Fibroblast of lung (primary cell): ENCODE data around the gene MPRIP. TPM values are rescaled to one million over a fixed set of nuclear protein-coding genes. Genes with fewer than 3 reads are reported as not detected.

Source experiments
- DNase-seq, 2 donors: peaks; one replicate each; pipeline versions ENCODE4 v3.0.0 to v3.0.0-alpha.2; 2010; ENCODE audit warnings: low read depth in 2 of 2
- H2AFZ ChIP-seq: 2 replicates; pipeline ENCODE4 v1.5.1; 2012; ENCODE audit warnings: low read length, control low read depth, inconsistent platforms
- H3K27ac ChIP-seq: 2 replicates; pipeline ENCODE4 v1.5.1; 2011; ENCODE audit warnings: low read length, control low read depth; ENCODE audit not compliant: insufficient read depth
- H3K27me3 ChIP-seq: 2 replicates; pipeline ENCODE4 v1.5.1; 2011; ENCODE audit warnings: mild to moderate bottlenecking, low read length; ENCODE audit not compliant: control insufficient read depth, insufficient read depth
- H3K36me3 ChIP-seq: 2 replicates; pipeline ENCODE4 v1.5.1; 2011; ENCODE audit warnings: low read length; ENCODE audit not compliant: control insufficient read depth, insufficient read depth
- H3K4me1 ChIP-seq: 2 replicates; pipeline ENCODE4 v1.5.1; 2011; ENCODE audit warnings: low read length; ENCODE audit not compliant: control insufficient read depth, insufficient read depth; ENCODE audit errors: extremely low read depth
- H3K4me2 ChIP-seq: 2 replicates; pipeline ENCODE4 v1.5.1; 2011; ENCODE audit warnings: low read length, control low read depth; ENCODE audit not compliant: insufficient read depth; ENCODE audit errors: extremely low read depth
- H3K4me3 ChIP-seq, 4 experiments: fragments of 200-600 bp in 1 of 4; sonication (generic) in 1 of 4; replicated peaks in 1 of 4; 2 replicates each; pipeline ENCODE4 v1.5.1; 2011 to 2016; ENCODE audit warnings: low read length in 4 of 4, low read depth in 3 of 4, mild to moderate bottlenecking in 3 of 4, control low read depth in 2 of 4, inconsistent platforms in 1 of 4, mixed read lengths in 1 of 4; ENCODE audit not compliant: insufficient read depth in 1 of 4; ENCODE audit errors: control extremely low read depth in 1 of 4
- H3K79me2 ChIP-seq: 2 replicates; pipeline ENCODE4 v1.5.1; 2012; ENCODE audit warnings: mild to moderate bottlenecking, low read length, inconsistent platforms; ENCODE audit not compliant: control insufficient read depth, insufficient read depth
- H3K9ac ChIP-seq: 2 replicates; pipeline ENCODE4 v1.5.1; 2011; ENCODE audit warnings: mild to moderate bottlenecking, low read length, control low read depth; ENCODE audit not compliant: insufficient read depth
- H3K9me3 ChIP-seq: 2 replicates; pipeline ENCODE4 v1.5.1; 2012; ENCODE audit warnings: low read depth, low read length; ENCODE audit not compliant: control insufficient read depth, insufficient read depth
- H4K20me1 ChIP-seq: 2 replicates; pipeline ENCODE4 v1.5.1; 2011; ENCODE audit warnings: low read length; ENCODE audit not compliant: control insufficient read depth, insufficient read depth; ENCODE audit errors: extremely low read depth
- CTCF ChIP-seq, 2 donors: IDR thresholded peaks in 1 of 2; conservative IDR thresholded peaks in 1 of 2; 1 replicate in 1 of 2; 2 replicates in 1 of 2; pipeline ENCODE4 v1.5.1; 2011 to 2012; ENCODE audit warnings: low read length in 2 of 2, control low read depth in 1 of 2, inconsistent platforms in 1 of 2, low read depth in 1 of 2, mild to moderate bottlenecking in 1 of 2
- EZH2 ChIP-seq: IDR thresholded peaks from 2 replicates; pipeline ENCODE4 v1.5.1; 2012; ENCODE audit warnings: low read length, control low read depth, mild to moderate bottlenecking; ENCODE audit errors: missing control alignments
- polyA plus RNA-seq, 2 donors: library from polyadenylated mRNA; depleted of rRNA in 1 of 2; stranded (reverse) in 1 of 2; unstranded in 1 of 2; fragments of >200 nt; gene quantifications; 2 replicates each; pipeline ENCODE4 v1.2.1, GENCODE V29; 2011 to 2012; ENCODE audit warnings: missing spikeins in 1 of 2
- total RNA-seq: library from RNA; depleted of rRNA; stranded (reverse); fragments of >200 nt; gene quantifications from 2 replicates; pipeline ENCODE4 v1.2.1, GENCODE V29; 2014

Gene MPRIP
- total and polyA plus RNA-seq, 2 donors (not counting 1 experiment from before 2014, with no cell fraction given) = 104 to 124 TPM

DNA sequence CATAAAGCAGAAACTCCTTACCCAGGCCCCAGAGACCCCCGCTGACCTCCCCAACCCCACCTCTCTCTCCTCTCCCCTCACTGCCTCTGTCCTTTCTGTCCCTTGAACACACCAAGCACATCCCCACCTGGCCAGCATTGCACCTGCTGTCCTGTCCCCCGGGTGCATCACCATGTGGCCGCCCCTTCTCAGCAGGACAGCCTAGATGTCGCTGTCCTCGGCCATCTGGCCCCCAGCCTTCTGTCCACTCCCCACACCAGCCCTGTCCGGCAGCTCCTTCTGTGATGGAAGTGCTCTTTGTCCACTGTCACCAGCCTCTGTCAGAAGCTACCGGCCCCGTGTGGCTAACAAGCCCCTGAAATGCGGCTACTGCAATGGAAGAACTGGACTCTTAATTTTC lies 12.3 kb upstream of the MPRIP start:
- Histone ChIP-seq H3K9ac (no peak overlapping the region), H3K36me3 (no peaks in the 10 kb centered on the region), H3K4me1 (peaks cover 9% of the 10 kb centered on the region), H3K4me2 (no peak overlapping the region), H3K27me3 (no peaks in the 10 kb centered on the region), H3K9me3 (no peaks in the 10 kb centered on the region), H3K27ac (no peak overlapping the region), H3K4me3 (no peak overlapping the region), H2AFZ (no peak overlapping the region), H4K20me1 (no peaks in the 10 kb centered on the region), H3K79me2 (no peaks in the 10 kb centered on the region)
- no peak for DNase-seq
- TF ChIP-seq EZH2 (no peak), CTCF (conservative IDR thresholded peaks at IDR 0.05 in 1 of 2, IDR thresholded peaks at IDR 0.05 in 1 of 2; ENCODE audit: low read depth in 1 of 2, low read length in 2 of 2) (no peak)

DNA sequence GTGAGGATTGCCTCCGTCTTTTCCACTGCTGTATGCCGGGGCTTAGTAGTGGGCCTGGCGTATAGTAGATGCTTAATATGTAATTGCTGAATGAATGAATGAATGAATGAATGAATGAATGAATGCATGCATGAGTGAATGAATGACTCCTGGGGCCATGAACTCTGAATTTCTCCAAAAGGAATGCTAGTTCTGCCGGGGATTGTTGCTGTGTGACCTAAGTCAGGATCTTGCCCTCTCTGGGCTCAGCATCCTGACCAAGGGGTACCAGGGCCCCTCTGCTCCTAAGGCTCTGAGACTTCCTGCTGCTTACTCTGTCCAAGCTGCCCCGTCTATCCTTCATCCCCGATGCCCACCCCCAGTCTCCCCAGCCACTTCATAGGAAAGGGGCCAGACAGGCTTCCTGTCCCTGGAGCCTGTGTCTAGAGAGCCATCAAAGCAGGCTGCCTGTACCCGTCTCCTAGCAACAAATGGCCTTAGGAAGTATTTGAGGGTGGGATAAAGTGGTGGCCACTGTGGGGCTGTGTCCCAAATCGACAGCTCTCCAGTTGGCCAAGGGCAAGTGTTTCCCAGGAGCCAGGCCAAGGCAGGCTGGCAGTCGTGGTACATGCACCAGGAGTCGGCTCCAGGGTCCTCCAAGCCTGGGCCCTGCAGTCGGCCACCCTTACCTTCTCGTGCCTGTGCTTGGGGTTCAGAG lies 11.6 kb upstream of the MPRIP start:
- Histone ChIP-seq H3K4me3 (no peak overlapping the region), H3K27ac (no peak overlapping the region), H3K9ac (no peak overlapping the region), H2AFZ (no peak overlapping the region), H4K20me1 (no peaks in the 10 kb centered on the region), H3K4me2 (no peak overlapping the region), H3K4me1 (peaks cover 9% of the 10 kb centered on the region), H3K27me3 (no peaks in the 10 kb centered on the region), H3K79me2 (no peaks in the 10 kb centered on the region), H3K9me3 (no peaks in the 10 kb centered on the region), H3K36me3 (no peaks in the 10 kb centered on the region)
- DNase-seq = no peak
- TF ChIP-seq EZH2 (no peak), CTCF (conservative IDR thresholded peaks at IDR 0.05 in 1 of 2, IDR thresholded peaks at IDR 0.05 in 1 of 2; ENCODE audit: low read depth in 1 of 2, low read length in 2 of 2) (no peak)

DNA sequence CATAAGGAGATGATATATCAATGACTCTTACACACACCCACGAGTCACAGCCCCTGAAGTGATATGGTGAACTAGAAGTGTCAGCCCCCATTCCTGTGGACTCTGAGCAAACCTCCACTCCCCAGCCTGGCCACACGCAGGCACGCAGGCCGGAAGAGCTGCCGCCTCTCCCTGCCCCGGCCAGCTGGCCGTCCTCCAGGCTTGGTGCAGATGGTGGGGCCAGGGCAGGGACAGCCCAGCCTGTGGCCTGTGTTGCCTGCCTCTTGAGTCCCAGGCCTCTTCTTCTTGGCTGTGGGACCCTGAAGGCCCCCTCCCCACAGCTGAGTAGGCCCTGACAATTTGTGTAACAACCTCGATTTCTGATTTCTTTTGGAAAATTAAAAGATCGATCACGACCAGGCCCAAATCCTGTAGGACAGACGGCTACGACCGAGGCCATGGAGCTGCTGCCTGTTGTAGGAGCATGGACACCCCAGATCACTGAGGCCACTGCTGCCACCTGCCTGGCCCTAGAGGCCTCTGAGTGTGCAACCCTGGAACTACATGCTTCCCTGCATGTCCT lies 10.0 kb upstream of the MPRIP start:
- no peak for TF ChIP-seq EZH2
- no peak for TF ChIP-seq CTCF (conservative IDR thresholded peaks at IDR 0.05 in 1 of 2, IDR thresholded peaks at IDR 0.05 in 1 of 2; ENCODE audit: low read depth in 1 of 2, low read length in 2 of 2)
- Histone ChIP-seq H2AFZ (no peak overlapping the region), H3K4me3 (no peak overlapping the region), H3K36me3 (no peaks in the 10 kb centered on the region), H3K4me2 (peak overlapping the region; percentile 32), H3K27me3 (no peaks in the 10 kb centered on the region), H3K9ac (peak overlapping the region; percentile 38), H3K27ac (peak overlapping the region; percentile 54), H3K79me2 (no peaks in the 10 kb centered on the region), H3K9me3 (no peaks in the 10 kb centered on the region), H4K20me1 (no peaks in the 10 kb centered on the region), H3K4me1 (peaks cover 14% of the 10 kb centered on the region)
- peak; percentile 58 to 97 for DNase-seq
